Neural cell (in vitro differentiated cells): ENCODE measurements around the gene GPR146. TPM values are rescaled to one million over a fixed set of nuclear protein-coding genes. Genes with fewer than 3 reads are reported as not detected.

Experiments used
- H2AFZ ChIP-seq: fragments of 200-600, 300-800 bp; sonication (generic), shearing (Covaris generic); 2 replicates; pipeline ENCODE4 v1.6.0; 2014; ENCODE audit warnings: low read depth, mild to moderate bottlenecking, antibody characterized with exemption, low read length, moderate library complexity
- H3F3A ChIP-seq: fragments of 200-600 bp; shearing (Covaris generic); 2 replicates; pipeline ENCODE4 v1.6.1; 2016; ENCODE audit warnings: mild to moderate bottlenecking, moderate library complexity, mixed read lengths, antibody characterized with exemption, low read length; ENCODE audit not compliant: insufficient read depth, poor library complexity, severe bottlenecking
- H3K27ac ChIP-seq: fragments of 200-600, 300-800 bp; sonication (generic), shearing (Covaris generic); 2 replicates; pipeline ENCODE4 v1.5.1; 2014; ENCODE audit warnings: mild to moderate bottlenecking, low read length, moderate library complexity
- H3K27me3 ChIP-seq: fragments of 300-800, 200-600 bp; sonication (generic), shearing (Covaris generic); 2 replicates; pipeline ENCODE4 v1.6.0; 2014; ENCODE audit warnings: mild to moderate bottlenecking, low read depth, low read length, moderate library complexity; ENCODE audit not compliant: insufficient read depth
- H3K36me3 ChIP-seq: fragments of 300-800, 200-600 bp; sonication (generic), shearing (Covaris generic); 2 replicates; pipeline ENCODE4 v1.5.1; 2014; ENCODE audit warnings: mild to moderate bottlenecking, antibody characterized with exemption, low read length, moderate library complexity; ENCODE audit not compliant: insufficient read depth
- H3K4me2 ChIP-seq: fragments of 300-800, 200-600 bp; sonication (generic), shearing (Covaris generic); 2 replicates; pipeline ENCODE4 v1.6.0; 2014; ENCODE audit warnings: mild to moderate bottlenecking, low read length
- H3K4me3 ChIP-seq: fragments of 300-800, 200-600 bp; sonication (generic), shearing (Covaris generic); 2 replicates; pipeline ENCODE4 v1.5.1; 2014; ENCODE audit warnings: mild to moderate bottlenecking, low read length, moderate library complexity
- H3K79me2 ChIP-seq: fragments of 200-600 bp; shearing (Covaris generic); replicated peaks from 2 replicates; pipeline ENCODE4 v1.6.0; 2014; ENCODE audit warnings: mild to moderate bottlenecking, low read length, moderate library complexity; ENCODE audit not compliant: insufficient read depth
- H3K9ac ChIP-seq: fragments of 300-800, 200-600 bp; sonication (generic), shearing (Covaris generic); 2 replicates; pipeline ENCODE4 v1.6.1; 2016; ENCODE audit warnings: mild to moderate bottlenecking, low read length, mixed read lengths
- H3K9me2 ChIP-seq: fragments of 200-600 bp; shearing (Covaris generic); 2 replicates; pipeline ENCODE4 v1.6.1; 2016; ENCODE audit warnings: mild to moderate bottlenecking, low read length, mixed read lengths; ENCODE audit not compliant: insufficient read depth
- H3K9me3 ChIP-seq: fragments of 200-600, 300-800 bp; sonication (generic), shearing (Covaris generic); 2 replicates; pipeline ENCODE4 v1.6.1; 2016; ENCODE audit warnings: mild to moderate bottlenecking, mixed run types, low read length, moderate library complexity, mixed read lengths
- H4K20me1 ChIP-seq: fragments of 200-600 bp; shearing (Covaris generic); 2 replicates; pipeline ENCODE4 v1.6.1; 2016; ENCODE audit warnings: mild to moderate bottlenecking, mixed run types; ENCODE audit not compliant: insufficient read depth
- CTCF ChIP-seq: fragments of 450-650 bp; IDR thresholded peaks from 2 replicates; pipeline ENCODE4 v1.5.1; 2014; ENCODE audit warnings: antibody characterized with exemption, mild to moderate bottlenecking, moderate library complexity; ENCODE audit not compliant: poor library complexity, severe bottlenecking
- EP300 ChIP-seq: fragments of 450-650 bp; conservative IDR thresholded peaks from 2 replicates; pipeline ENCODE4 v1.6.1; 2014; ENCODE audit warnings: antibody characterized with exemption, mild to moderate bottlenecking, moderate library complexity; ENCODE audit not compliant: poor library complexity, severe bottlenecking
- EZH2 ChIP-seq: fragments of 200-600, 300-800 bp; shearing (Covaris generic), sonication (generic); IDR thresholded peaks from 2 replicates; pipeline ENCODE4 v1.6.1; 2014; ENCODE audit warnings: antibody characterized with exemption, low read length, borderline replicate concordance, mild to moderate bottlenecking; ENCODE audit not compliant: insufficient read depth, poor library complexity, severe bottlenecking
- MXI1 ChIP-seq: fragments of 450-650 bp; conservative IDR thresholded peaks from 2 replicates; pipeline ENCODE4 v1.6.1; 2014; ENCODE audit warnings: antibody characterized with exemption, mild to moderate bottlenecking; ENCODE audit not compliant: poor library complexity, severe bottlenecking
- POLR2AphosphoS5 ChIP-seq: IDR thresholded peaks from 2 replicates; pipeline ENCODE4 v1.6.1; 2012
- RAD21 ChIP-seq: fragments of 450-650 bp; conservative IDR thresholded peaks from 2 replicates; pipeline ENCODE4 v1.6.1; 2014; ENCODE audit warnings: antibody characterized with exemption, mild to moderate bottlenecking, moderate library complexity
- REST ChIP-seq: IDR thresholded peaks from 2 replicates; pipeline ENCODE4 v1.6.1; 2012; ENCODE audit warnings: borderline replicate concordance
- SMC3 ChIP-seq: fragments of 450-650 bp; conservative IDR thresholded peaks from 2 replicates; pipeline ENCODE4 v1.6.1; 2014; ENCODE audit warnings: antibody characterized with exemption, mild to moderate bottlenecking, moderate library complexity; ENCODE audit not compliant: poor library complexity
- TAF1 ChIP-seq: IDR thresholded peaks from 2 replicates; pipeline ENCODE4 v1.6.1; 2012; ENCODE audit warnings: low read depth
- polyA plus RNA-seq: library from polyadenylated mRNA; depleted of rRNA; stranded (reverse); fragments of >200 nt; gene quantifications from 2 replicates; pipeline ENCODE4 v1.2.3, GENCODE V29; 2014

The GPR146 gene
- polyA plus RNA-seq, 1 donor from 2014 or later = not detected

GRCh38 chr7:1055956-1056784, 11.8 kb downstream of the GPR146 start:
- Histone ChIP-seq H2AFZ (no peak overlapping the region), H3K27me3 (no peaks in the 10 kb centered on the region), H3K9me2 (no peaks in the 10 kb centered on the region), H3K9ac (no peak overlapping the region), H3K27ac (no peak overlapping the region), H3K4me2 (no peak overlapping the region), H3K4me3 (no peak overlapping the region), H3F3A (no peaks in the 10 kb centered on the region), H3K36me3 (no peaks in the 10 kb centered on the region), H3K79me2 (no peaks in the 10 kb centered on the region), H3K9me3 (no peaks in the 10 kb centered on the region), H4K20me1 (no peaks in the 10 kb centered on the region)
- TF ChIP-seq SMC3 = no peak
- no peak for TF ChIP-seq REST
- no peak for TF ChIP-seq MXI1
- no peak for TF ChIP-seq EP300
- TF ChIP-seq POLR2AphosphoS5 = no peak
- TF ChIP-seq RAD21 = no peak
- TF ChIP-seq EZH2 = no peak
- TF ChIP-seq TAF1 = no peak
- no peak for TF ChIP-seq CTCF

GRCh38 chr7:1056785-1057410, 12.6 kb downstream of the GPR146 start:
- no peak overlapping the region for H3K27ac ChIP-seq
- H3K4me3 ChIP-seq = no peak overlapping the region
- H3K27me3 ChIP-seq = no peaks in the 10 kb centered on the region
- H3K9me2 ChIP-seq = no peaks in the 10 kb centered on the region
- H3K36me3 ChIP-seq = no peaks in the 10 kb centered on the region
- no peaks in the 10 kb centered on the region for H3F3A ChIP-seq
- no peak overlapping the region for H3K4me2 ChIP-seq
- H4K20me1 ChIP-seq = no peaks in the 10 kb centered on the region
- TF ChIP-seq SMC3 (no peak), EZH2 (no peak)
- no peak overlapping the region for H3K9ac ChIP-seq
- H3K9me3 ChIP-seq = no peaks in the 10 kb centered on the region
- no peak overlapping the region for H2AFZ ChIP-seq
- no peaks in the 10 kb centered on the region for H3K79me2 ChIP-seq
